ENCODE measurements around the gene NCKAP5. TPM values are rescaled to one million over a fixed set of nuclear protein-coding genes. Genes with fewer than 3 reads are reported as not detected.

The NCKAP5 gene
- total and polyA plus RNA-seq, 2 experiments from 2014 or later, result 0.21 to 0.31 TPM

GRCh38 chr2:133146893-133147292, 421.4 kb downstream of the NCKAP5 start:
- Histone ChIP-seq H3K36me3 (no peaks in the 10 kb centered on the region), H3K9me3 (ENCODE audit: low read depth) (no peaks in the 10 kb centered on the region), H3K4me1 (ENCODE audit: low read depth) (no peaks in the 10 kb centered on the region), H3K27ac (no peak overlapping the region), H3K27me3 (no peaks in the 10 kb centered on the region), H3K4me3 (no peak overlapping the region)
- peak in 1 of 2 donors; percentile 3 for DNase-seq (ENCODE audit: low read depth in 1 of 2, low spot score in 1 of 2)
- no peak for TF ChIP-seq CTCF (IDR thresholded peaks at IDR 0.05; ENCODE audit: low read depth, low read length)

DNA sequence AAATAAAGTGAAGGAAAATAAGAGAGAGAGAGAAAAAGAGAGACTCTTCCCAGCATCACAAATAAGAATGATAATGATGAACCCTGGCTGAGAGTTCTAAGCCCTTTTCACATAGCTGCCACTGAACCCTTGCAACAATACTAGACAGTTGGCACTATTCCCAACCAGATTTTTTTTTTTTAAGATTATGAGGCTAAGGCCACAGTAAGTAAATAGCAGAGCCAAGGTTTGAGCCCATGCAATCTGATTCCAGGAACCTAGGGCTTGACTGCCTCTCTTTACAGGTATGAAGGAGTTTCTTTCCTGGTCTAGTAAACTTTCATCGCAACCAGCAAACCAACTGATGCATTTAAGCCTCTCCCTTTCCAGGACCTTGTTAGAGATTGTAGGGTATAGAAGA, 424.6 kb downstream of the NCKAP5 start:
- Histone ChIP-seq H3K27ac (no peak overlapping the region), H3K9me3 (ENCODE audit: low read depth) (no peaks in the 10 kb centered on the region), H3K4me1 (ENCODE audit: low read depth) (no peaks in the 10 kb centered on the region), H3K27me3 (no peaks in the 10 kb centered on the region), H3K36me3 (no peaks in the 10 kb centered on the region), H3K4me3 (no peak overlapping the region)
- no peak for TF ChIP-seq CTCF (IDR thresholded peaks at IDR 0.05; ENCODE audit: low read depth, low read length)
- no peak for DNase-seq (ENCODE audit: low read depth in 1 of 2, low spot score in 1 of 2)

DNA sequence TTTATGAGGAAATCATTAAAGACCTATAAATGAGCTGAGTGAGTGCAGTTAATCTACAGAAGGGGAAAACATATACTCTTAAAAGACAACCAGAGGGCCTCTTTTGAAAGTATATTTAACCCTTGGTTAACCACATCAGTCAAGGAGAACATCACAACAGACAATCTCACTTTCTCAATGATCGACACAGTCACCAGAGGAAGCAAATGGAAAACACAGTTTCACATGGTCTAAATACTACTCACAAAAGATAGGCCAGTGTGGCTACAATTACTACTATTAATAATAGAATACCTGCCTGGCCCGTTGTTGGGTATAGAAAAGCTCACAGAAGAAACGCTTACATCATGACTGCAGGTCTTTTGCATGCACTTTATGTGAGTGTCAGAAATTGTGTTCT, 426.2 kb downstream of the NCKAP5 start:
- no peaks in the 10 kb centered on the region for H3K36me3 ChIP-seq
- no peak for DNase-seq (ENCODE audit: low read depth in 1 of 2, low spot score in 1 of 2)
- no peaks in the 10 kb centered on the region for H3K27me3 ChIP-seq
- TF ChIP-seq CTCF (IDR thresholded peaks at IDR 0.05; ENCODE audit: low read depth, low read length), result no peak
- H3K27ac ChIP-seq, result no peak overlapping the region
- no peaks in the 10 kb centered on the region for H3K9me3 ChIP-seq (ENCODE audit: low read depth)
- no peaks in the 10 kb centered on the region for H3K4me1 ChIP-seq (ENCODE audit: low read depth)
- H3K4me3 ChIP-seq, result no peak overlapping the region

- no peaks in the 10 kb centered on the region for H3K4me1 ChIP-seq (ENCODE audit: low read depth)
- TF ChIP-seq CTCF (IDR thresholded peaks at IDR 0.05; ENCODE audit: low read depth, low read length), result no peak
- no peak overlapping the region for H3K4me3 ChIP-seq
Observed at GRCh38 chr2:133140620-133141019, 427.6 kb downstream of the NCKAP5 start.

DNA sequence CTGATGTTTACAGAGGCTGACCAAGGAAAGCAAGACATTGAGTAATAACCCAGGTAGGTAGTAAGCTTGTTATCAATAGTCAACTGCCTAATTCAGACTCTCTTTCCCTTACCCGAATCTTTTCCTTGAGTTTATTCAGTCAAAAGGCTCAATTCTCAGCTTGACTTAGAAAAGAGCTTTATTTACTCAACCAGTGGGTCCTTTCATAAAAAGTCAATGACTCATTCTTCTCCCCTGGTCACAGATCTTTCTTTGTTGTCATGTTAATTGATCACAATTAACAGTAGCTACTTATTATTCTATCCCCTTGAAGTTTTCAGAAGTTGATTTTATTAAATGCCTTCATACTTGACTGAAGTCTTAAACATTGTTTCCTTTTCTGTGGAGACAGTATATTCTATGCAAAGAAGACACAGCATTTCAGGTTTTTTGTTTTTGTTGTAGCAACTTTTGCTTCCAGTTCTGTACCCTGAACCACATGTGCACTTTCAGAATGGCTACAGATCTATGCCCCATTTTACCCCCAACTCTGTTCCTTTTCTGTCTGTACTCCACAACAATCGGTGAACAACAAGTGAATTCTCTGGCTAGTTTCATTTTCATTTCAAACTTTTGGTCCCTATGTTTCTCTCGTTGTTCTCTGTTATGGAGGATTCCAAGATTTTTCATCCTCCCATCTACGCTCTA, 428.3 kb downstream of the NCKAP5 start:
- Histone ChIP-seq H3K9me3 (ENCODE audit: low read depth) (no peaks in the 10 kb centered on the region), H3K4me1 (ENCODE audit: low read depth) (no peaks in the 10 kb centered on the region), H3K36me3 (no peaks in the 10 kb centered on the region), H3K4me3 (no peak overlapping the region), H3K27me3 (no peaks in the 10 kb centered on the region), H3K27ac (no peak overlapping the region)
- TF ChIP-seq CTCF (IDR thresholded peaks at IDR 0.05; ENCODE audit: low read depth, low read length), result no peak
- no peak for DNase-seq (ENCODE audit: low read depth in 1 of 2, low spot score in 1 of 2)

More at GRCh38 chr2:133140620-133141019, 427.6 kb downstream of the NCKAP5 start:
- no peak for DNase-seq (ENCODE audit: low read depth in 1 of 2, low spot score in 1 of 2)
- no peaks in the 10 kb centered on the region for H3K36me3 ChIP-seq
- H3K9me3 ChIP-seq (ENCODE audit: low read depth), result no peaks in the 10 kb centered on the region
- no peak overlapping the region for H3K27ac ChIP-seq
- no peaks in the 10 kb centered on the region for H3K27me3 ChIP-seq

Data from cardiac muscle cell (in vitro differentiated cells and primary cell).